RWPE2 (cell line): ENCODE results near the gene KLC3.

Source experiments
- ATAC-seq: fragments of 200-7000 bp; cut with Tn5 transposase; 3 replicates; pipeline ENCODE4 v1.9.1; 2021; ENCODE audit warnings: low read depth
- DNase-seq: peaks from one replicate; pipeline ENCODE4 v3.0.0-alpha.2; 2020; ENCODE audit warnings: low spot score
- H3K27ac ChIP-seq: fragments of 450-650 bp; 2 replicates; pipeline ENCODE4 v1.5.1; 2017; ENCODE audit warnings: mild to moderate bottlenecking; ENCODE audit not compliant: poor library complexity, severe bottlenecking
- H3K27me3 ChIP-seq: fragments of 250-450 bp; sonication (Bioruptor Pico); 2 replicates; pipeline ENCODE4 v1.5.1; 2021; ENCODE audit warnings: mild to moderate bottlenecking, moderate library complexity; ENCODE audit not compliant: insufficient read depth, poor library complexity, severe bottlenecking
- H3K36me3 ChIP-seq: fragments of 250-450 bp; sonication (Bioruptor Pico); 2 replicates; pipeline ENCODE4 v1.5.1; 2020; ENCODE audit warnings: low read depth, mild to moderate bottlenecking, moderate library complexity
- H3K4me1 ChIP-seq: fragments of 250-450 bp; sonication (Bioruptor Pico); 2 replicates; pipeline ENCODE4 v1.5.1; 2021; ENCODE audit warnings: mild to moderate bottlenecking, moderate library complexity; ENCODE audit not compliant: insufficient read depth, poor library complexity, severe bottlenecking
- H3K4me3 ChIP-seq: fragments of 250-450 bp; sonication (Bioruptor Pico); 2 replicates; pipeline ENCODE4 v1.5.1; 2021; ENCODE audit warnings: mild to moderate bottlenecking, moderate library complexity; ENCODE audit not compliant: severe bottlenecking
- H3K9me3 ChIP-seq: fragments of 250-450 bp; sonication (Bioruptor Pico); 2 replicates; pipeline ENCODE4 v1.5.1; 2021; ENCODE audit warnings: mild to moderate bottlenecking, moderate library complexity; ENCODE audit not compliant: severe bottlenecking
- CTCF ChIP-seq: fragments of 450-650 bp; IDR thresholded peaks from one replicate; pipeline ENCODE4 v1.5.1; 2017; ENCODE audit warnings: mild to moderate bottlenecking, moderate library complexity; ENCODE audit not compliant: poor library complexity, severe bottlenecking

Gene KLC3

DNA sequence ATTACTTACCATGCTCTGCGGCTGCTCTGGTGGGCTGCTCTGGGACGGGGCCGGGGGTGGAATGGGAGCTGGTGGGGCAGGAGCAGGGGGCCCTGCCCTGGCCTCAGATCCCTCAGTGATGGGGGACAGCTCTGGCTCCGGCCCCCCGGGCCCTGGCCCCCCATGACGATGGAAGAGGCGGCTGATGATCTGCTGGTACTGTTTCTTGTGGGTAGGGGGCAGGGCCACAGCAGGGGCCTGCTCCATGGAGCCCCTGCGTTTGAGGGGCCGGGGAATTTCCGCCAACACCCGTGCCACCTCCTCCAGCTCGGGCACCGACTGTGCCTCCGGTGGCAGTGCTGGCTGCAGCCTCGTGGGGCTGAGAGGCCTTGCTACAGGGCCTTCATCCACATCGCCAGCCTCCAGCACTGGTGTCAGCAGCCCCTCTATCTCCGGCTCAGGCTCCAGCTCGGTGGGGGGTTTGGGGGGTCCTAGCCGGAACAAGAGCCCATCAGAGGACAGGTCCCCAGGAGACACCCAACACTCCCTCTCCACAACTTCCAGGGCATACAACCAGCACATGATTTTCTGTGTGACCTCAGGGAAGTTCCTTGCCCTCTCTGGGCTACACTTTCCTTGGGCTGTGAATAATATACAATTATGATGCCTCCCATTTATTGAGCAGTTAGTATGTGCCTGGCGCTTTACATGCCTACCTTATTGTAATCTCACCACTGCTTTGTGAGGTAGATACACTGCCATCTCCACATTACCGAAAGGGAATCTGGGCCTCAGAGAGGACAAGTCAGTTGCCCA lies 51.5 kb downstream of the KLC3 start:
- DNase-seq (no peak), ATAC-seq (no peak)
- Histone ChIP-seq H3K27ac (no peak overlapping the region), H3K9me3 (no peaks in the 10 kb centered on the region), H3K4me1 (no peaks in the 10 kb centered on the region), H3K4me3 (no peak overlapping the region), H3K27me3 (no peaks in the 10 kb centered on the region), H3K36me3 (peaks cover 74% of the 10 kb centered on the region)
- no peak for TF ChIP-seq CTCF

- H3K4me3 ChIP-seq, result no peak overlapping the region
- H3K4me1 ChIP-seq, result peaks cover 7% of the 10 kb centered on the region
- no peak for TF ChIP-seq CTCF
- ATAC-seq (no peak), DNase-seq (no peak)
- peaks cover 78% of the 10 kb centered on the region for H3K36me3 ChIP-seq
- H3K9me3 ChIP-seq, result no peaks in the 10 kb centered on the region
- no peak overlapping the region for H3K27ac ChIP-seq
- no peaks in the 10 kb centered on the region for H3K27me3 ChIP-seq
Measured at GRCh38 chr19:45395821-45396617, 55.5 kb downstream of the KLC3 start.

- no peak for TF ChIP-seq CTCF
- H3K27me3 ChIP-seq, result no peaks in the 10 kb centered on the region
- peaks cover 22% of the 10 kb centered on the region for H3K4me1 ChIP-seq
- peak overlapping the region; percentile 98 for H3K27ac ChIP-seq
- H3K36me3 ChIP-seq, result peaks cover 55% of the 10 kb centered on the region
- H3K4me3 ChIP-seq, result no peak overlapping the region
- H3K9me3 ChIP-seq, result no peaks in the 10 kb centered on the region
- peak; percentile 33 for ATAC-seq
- DNase-seq, result peak; percentile 96
Measured at GRCh38 chr19:45400192-45400591, 59.6 kb downstream of the KLC3 start.
